Sigmoid colon (tissue), 4 donors: ENCODE data around the gene ACOD1.
"Not testable (repeated sequence)": the region's sequence is repeated elsewhere in the genome, so short reads cannot be mapped to it uniquely, and the experiment has no call there.

Experiments used
- POLR2A ChIP-seq, 2 donors: fragments of 450-650 bp; IDR thresholded peaks; one replicate each; pipeline ENCODE4 v1.6.1; 2016; ENCODE audit warnings: antibody characterized with exemption in 2 of 2, mild to moderate bottlenecking in 2 of 2, moderate library complexity in 2 of 2
- POLR2AphosphoS5 ChIP-seq, 4 donors: sonication (generic); formaldehyde crosslinking; IDR thresholded peaks; one replicate each; pipeline ENCODE4 v1.6.1; 2017; ENCODE audit warnings: antibody characterized with exemption in 4 of 4
- TF ChIP-seq, protein P1 (sequence below), 4 experiments: fragments of 450-650 bp in 3 of 4; fragments of 200-600 bp in 1 of 4; IDR thresholded peaks; one replicate each; pipeline ENCODE4 v1.5.1; 2016 to 2019; ENCODE audit warnings: antibody characterized with exemption in 4 of 4, mild to moderate bottlenecking in 3 of 4, moderate library complexity in 2 of 4

- TF ChIP-seq, protein P1, sequence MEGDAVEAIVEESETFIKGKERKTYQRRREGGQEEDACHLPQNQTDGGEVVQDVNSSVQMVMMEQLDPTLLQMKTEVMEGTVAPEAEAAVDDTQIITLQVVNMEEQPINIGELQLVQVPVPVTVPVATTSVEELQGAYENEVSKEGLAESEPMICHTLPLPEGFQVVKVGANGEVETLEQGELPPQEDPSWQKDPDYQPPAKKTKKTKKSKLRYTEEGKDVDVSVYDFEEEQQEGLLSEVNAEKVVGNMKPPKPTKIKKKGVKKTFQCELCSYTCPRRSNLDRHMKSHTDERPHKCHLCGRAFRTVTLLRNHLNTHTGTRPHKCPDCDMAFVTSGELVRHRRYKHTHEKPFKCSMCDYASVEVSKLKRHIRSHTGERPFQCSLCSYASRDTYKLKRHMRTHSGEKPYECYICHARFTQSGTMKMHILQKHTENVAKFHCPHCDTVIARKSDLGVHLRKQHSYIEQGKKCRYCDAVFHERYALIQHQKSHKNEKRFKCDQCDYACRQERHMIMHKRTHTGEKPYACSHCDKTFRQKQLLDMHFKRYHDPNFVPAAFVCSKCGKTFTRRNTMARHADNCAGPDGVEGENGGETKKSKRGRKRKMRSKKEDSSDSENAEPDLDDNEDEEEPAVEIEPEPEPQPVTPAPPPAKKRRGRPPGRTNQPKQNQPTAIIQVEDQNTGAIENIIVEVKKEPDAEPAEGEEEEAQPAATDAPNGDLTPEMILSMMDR (IDR thresholded peaks at IDR 0.05), result not testable (repeated sequence)
- not testable (repeated sequence) for TF ChIP-seq POLR2AphosphoS5, POLR2A (IDR thresholded peaks at IDR 0.05)
Observed at GRCh38 chr13:76899066-76899465, 49.2 kb upstream of the ACOD1 start.
